ENCODE measurements around the gene GLP2R. TPM values are rescaled to one million over a fixed set of nuclear protein-coding genes. Genes with fewer than 3 reads are reported as not detected.

GLP2R gene
- total RNA-seq, 2 experiments from 2014 or later = not detected

- ATAC-seq = no peak
Measured at GRCh38 chr17:9784544-9784943, 41.2 kb upstream of the GLP2R start.

GRCh38 chr17:9788601-9789000 is 37.1 kb upstream of the GLP2R start:
- POLR2A ChIA-PET = no interaction called here

More at GRCh38 chr17:9784544-9784943, 41.2 kb upstream of the GLP2R start:
- Mint-ChIP-seq H3K4me1 (ENCODE audit: low read depth) (no peaks in the 10 kb centered on the region), H3K4me3 (no peak overlapping the region), H3K27me3 (peaks cover 9% of the 10 kb centered on the region), H3K27ac (no peak overlapping the region), H3K36me3 (ENCODE audit: low read depth) (no peaks in the 10 kb centered on the region), H3K9me3 (no peaks in the 10 kb centered on the region)
- no peak for DNase-seq
- ChIA-PET POLR2A (no interaction called here), CTCF (no interaction called here)
- no peak for TF ChIP-seq CTCF (IDR thresholded peaks at IDR 0.05)
- intact Hi-C loops (cut with micrococcal nuclease) = no loop called here

DNA sequence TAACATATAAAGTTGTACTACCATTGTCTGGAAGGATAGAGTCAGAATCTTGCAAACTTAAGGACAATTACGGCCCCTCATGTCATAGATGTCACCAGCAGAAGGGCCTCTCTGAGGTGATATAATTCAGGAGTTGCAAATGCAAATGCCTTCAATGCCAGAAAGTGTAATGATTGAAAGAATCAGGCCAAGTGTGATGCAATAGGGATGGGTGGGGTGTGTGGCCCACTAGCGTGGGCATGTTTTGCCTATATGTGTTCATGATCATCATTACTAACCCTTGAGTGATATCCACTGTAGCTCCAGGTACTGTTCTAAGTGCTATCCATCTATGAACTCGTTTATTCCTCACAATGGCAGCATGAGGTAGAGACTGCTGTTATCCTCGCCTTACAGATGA is 35.4 kb upstream of the GLP2R start:
- Mint-ChIP-seq H3K36me3 (ENCODE audit: low read depth) (no peaks in the 10 kb centered on the region), H3K27me3 (peaks cover 1% of the 10 kb centered on the region), H3K27ac (no peak overlapping the region), H3K9me3 (no peaks in the 10 kb centered on the region), H3K4me1 (ENCODE audit: low read depth) (no peaks in the 10 kb centered on the region), H3K4me3 (no peak overlapping the region)
- ChIA-PET POLR2A (no interaction called here), CTCF (no interaction called here)
- no peak for TF ChIP-seq CTCF (IDR thresholded peaks at IDR 0.05)
- ATAC-seq (no peak), DNase-seq (no peak)
- intact Hi-C loops (cut with micrococcal nuclease) = no loop called here

More at GRCh38 chr17:9788601-9789000, 37.1 kb upstream of the GLP2R start:
- Mint-ChIP-seq H3K4me3 (no peak overlapping the region), H3K9me3 (no peaks in the 10 kb centered on the region), H3K4me1 (ENCODE audit: low read depth) (no peaks in the 10 kb centered on the region), H3K36me3 (ENCODE audit: low read depth) (no peaks in the 10 kb centered on the region), H3K27me3 (peaks cover 1% of the 10 kb centered on the region), H3K27ac (no peak overlapping the region)
- CTCF ChIA-PET = no interaction called here
- DNase-seq (no peak), ATAC-seq (no peak)
- intact Hi-C loops (cut with micrococcal nuclease) = no loop called here
- TF ChIP-seq CTCF (IDR thresholded peaks at IDR 0.05) = no peak

DNA sequence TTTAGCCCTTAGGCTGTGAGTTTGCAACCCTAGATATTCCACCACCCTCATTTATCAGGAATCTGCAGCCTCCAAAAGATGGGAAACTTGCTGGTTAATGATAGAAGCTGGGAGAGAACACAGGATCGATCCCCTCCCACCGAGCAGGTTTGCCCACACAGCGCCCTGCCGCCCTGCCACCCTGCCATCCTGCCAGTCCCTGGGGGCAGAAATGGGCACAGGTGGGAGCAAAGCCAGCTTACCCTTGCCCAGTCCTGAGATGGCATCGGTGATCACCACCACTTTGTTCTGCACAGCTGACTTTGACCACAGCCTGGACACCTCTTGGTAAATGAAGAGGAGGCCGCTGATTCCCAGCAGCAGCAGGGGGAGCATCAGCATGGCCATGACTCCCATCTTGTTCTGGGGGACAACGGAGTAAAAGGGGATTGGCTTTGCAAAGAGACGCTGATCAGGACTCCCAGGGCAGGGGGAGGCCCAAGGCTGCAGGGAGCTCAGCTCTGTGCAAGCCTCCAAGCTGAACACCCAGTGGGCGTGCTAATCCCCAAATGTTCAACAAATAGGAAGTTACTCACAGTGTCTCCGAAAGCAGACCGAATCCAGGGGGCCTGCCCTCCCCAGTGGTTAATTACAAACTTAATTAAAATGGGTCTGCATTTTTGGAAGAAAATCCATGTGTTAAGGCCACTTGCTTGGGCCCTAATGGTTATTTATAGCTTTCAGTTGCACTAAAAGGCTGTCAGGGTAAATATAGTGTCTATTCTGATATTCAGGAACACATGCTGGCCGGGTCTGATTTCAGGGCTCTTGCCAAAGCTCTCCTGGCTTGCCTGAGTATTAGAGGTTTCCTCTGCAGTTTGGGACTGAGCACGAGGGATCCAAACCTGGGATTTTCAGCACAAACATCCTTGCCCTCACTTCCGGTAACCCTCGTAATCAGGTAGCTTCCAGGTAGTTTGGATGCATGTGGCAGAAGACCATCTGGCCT is 34.5 kb upstream of the GLP2R start, which contains the start of gene DHRS7C:
Gene DHRS7C (minus strand): TSS at position 704 of the 988 bp plus-strand sequence. CDS start 308 bp downstream, at position 396.
- no peak within 1 kb of the TSS for H3K4me3 Mint-ChIP-seq
- CTCF ChIA-PET = no interaction called here

More for the DNA sequence above, 34.5 kb upstream of the GLP2R start, which contains the start of gene DHRS7C:
- Mint-ChIP-seq H3K27me3 (peaks cover 2% of the 10 kb centered on the region), H3K27ac (no peak within 1 kb of the TSS), H3K4me1 (ENCODE audit: low read depth) (no peaks in the 10 kb centered on the region), H3K36me3 (ENCODE audit: low read depth) (no peaks in the 10 kb centered on the region), H3K9me3 (no peaks in the 10 kb centered on the region)
- ATAC-seq (no peak), DNase-seq (no peak)
- POLR2A ChIA-PET = no interaction called here
- no peak for TF ChIP-seq CTCF (IDR thresholded peaks at IDR 0.05)
- intact Hi-C loops (cut with micrococcal nuclease) = no loop called here

All from activated CD8-positive, alpha-beta T cell treated with anti-CD3 and anti-CD28 coated beads for 36 hours (primary cell).